AG04449 (cell line): Measurements from ENCODE around the gene ARHGAP4.

Experiments
- CTCF ChIA-PET: fragments of 350-600 bp; formaldehyde crosslinking; extraction: SDS; loops from one replicate; lab custom pipeline; 2021; ENCODE audit warnings: antibody characterized with exemption; lab: Yijun Ruan, JAX
- POLR2A ChIA-PET: fragments of 400-600, 350-600 bp; formaldehyde crosslinking; extraction: SDS; loops from one replicate; lab custom pipeline; 2020; ENCODE audit warnings: antibody characterized with exemption, inconsistent platforms; lab: Yijun Ruan, JAX
- DNase-seq: peaks from one replicate; pipeline ENCODE4 v3.0.0-alpha.2; 2010; ENCODE audit warnings: low read depth, low spot score
- H3K4me3 ChIP-seq: 2 replicates; pipeline ENCODE4 v1.5.1; 2011; ENCODE audit warnings: low read depth, mild to moderate bottlenecking, control low read depth, low read length
- CTCF ChIP-seq: IDR thresholded peaks from one replicate; pipeline ENCODE4 v1.5.1; 2011; ENCODE audit warnings: mild to moderate bottlenecking, moderate library complexity, low read length, control low read depth, inconsistent platforms; ENCODE audit not compliant: insufficient read depth; ENCODE audit errors: missing control alignments

ARHGAP4 gene

DNA sequence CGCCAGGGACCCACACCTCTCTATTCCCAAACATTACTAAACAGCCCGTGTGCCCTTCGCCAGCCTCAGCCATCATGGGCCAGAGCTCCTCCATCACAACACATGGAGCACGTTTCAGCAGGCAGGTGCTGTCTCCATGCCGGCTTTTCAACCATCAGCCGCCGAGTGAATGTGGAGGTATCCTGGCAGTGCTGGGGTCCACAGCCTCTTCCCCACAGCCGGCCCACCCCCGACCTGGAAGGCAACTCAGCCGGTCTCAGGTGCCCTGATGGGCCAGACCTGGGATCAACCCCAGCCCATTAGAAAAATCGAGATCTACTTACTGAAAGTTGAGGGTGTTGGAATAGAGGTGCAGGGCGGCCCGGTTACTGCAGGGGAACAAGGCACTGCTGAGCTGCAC lies 5.7 kb upstream of the ARHGAP4 start:
- CTCF ChIA-PET: interaction anchor here (1.0 to 1.5 kb wide), 2 partner anchors 22 to 168 kb away, joined by 3 to 6 read pairs; partner anchors contain the start of gene PLXNB3

DNA sequence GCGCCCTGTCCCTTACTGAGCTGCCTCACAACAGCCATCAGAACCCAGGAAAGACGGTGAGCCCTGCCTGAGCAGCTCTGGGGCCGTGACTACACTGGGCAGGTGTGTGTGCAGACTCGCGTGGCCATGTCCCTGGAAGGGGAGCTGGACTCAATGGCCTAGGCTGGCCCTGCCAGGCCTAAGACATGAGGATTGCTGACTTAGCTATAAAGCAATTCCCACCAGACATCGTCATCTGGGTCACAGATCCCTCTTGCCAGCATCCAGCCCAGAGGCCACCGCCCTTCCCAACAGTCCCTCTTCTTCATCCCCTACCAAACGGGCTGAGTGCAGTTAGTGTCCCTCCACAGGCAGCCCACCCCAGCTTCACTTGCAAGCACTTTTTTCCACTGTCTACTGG lies 5.1 kb upstream of the ARHGAP4 start:
- POLR2A ChIA-PET: no interaction called here
- H3K4me3 ChIP-seq: no peak overlapping the region
- CTCF ChIA-PET: interaction anchor here (1.0 kb wide), 1 partner anchor 23 kb away, joined by 3 read pairs; no protein-coding TSS in a partner anchor
- TF ChIP-seq CTCF: no peak
- DNase-seq: no peak

More for the DNA sequence above, 5.7 kb upstream of the ARHGAP4 start:
- DNase-seq: no peak
- H3K4me3 ChIP-seq: no peak overlapping the region
- no peak for TF ChIP-seq CTCF
- POLR2A ChIA-PET: no interaction called here

DNA sequence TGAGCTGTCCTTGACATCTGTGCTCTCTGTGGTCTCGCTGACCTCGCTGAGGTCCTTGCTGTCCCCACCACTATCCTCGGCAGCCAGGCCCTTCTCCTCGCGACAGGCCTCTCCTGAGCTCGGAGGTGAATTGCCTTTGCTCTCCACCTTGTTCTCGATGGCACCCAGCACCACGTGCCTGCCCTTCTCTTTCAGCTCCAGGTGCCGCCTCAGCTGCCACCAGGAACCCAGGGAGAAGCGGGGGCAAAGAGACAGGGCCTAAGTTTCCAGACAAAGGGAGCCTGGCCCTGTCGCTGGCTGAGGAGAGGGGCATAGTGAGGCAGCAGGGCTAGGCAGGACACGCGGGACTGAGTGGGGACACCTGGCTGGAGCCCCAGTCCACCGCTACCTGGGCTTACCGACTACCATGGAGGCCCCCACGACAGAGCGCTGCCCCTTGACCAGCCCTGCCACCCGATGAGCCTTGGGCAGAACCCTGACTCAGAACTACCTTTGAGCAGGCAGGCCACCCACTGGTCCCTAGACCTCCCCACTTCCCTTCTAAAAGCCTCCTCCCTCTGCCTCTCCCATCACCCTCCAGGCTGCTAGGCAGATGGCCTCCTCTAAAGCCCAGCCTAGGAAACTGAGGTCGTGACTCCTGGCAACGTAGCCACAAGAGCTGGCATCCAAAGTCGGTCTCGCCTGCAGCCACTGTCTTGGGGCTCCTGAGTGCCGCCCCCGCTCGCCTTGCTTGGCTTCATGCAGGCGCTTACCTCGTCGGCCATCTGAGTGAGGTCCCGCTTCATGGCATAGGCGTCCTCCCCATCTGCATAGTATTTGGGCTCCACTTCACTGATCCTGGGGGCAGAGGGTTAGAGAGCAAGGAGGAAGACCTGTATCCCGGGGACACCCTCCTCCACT lies 4.2 kb upstream of the ARHGAP4 start:
- DNase-seq: no peak
- ChIA-PET POLR2A (no interaction called here), CTCF (interaction anchor here (1.0 to 2.7 kb wide), 3 partner anchors 16 to 166 kb away, joined by 3 to 8 read pairs (median 4); partner anchors contain the start of gene PLXNB3)
- no peak for TF ChIP-seq CTCF
- H3K4me3 ChIP-seq: no peak overlapping the region

GRCh38 chrX:153929576-153929975 lies 3.5 kb upstream of the ARHGAP4 start:
- no peak overlapping the region for H3K4me3 ChIP-seq
- DNase-seq: no peak
- POLR2A ChIA-PET: no interaction called here
- CTCF ChIA-PET: interaction anchor here (1.7 to 2.7 kb wide), 2 partner anchors 17 to 165 kb away, joined by 4 to 8 read pairs; partner anchors contain the start of gene PLXNB3
- no peak for TF ChIP-seq CTCF

DNA sequence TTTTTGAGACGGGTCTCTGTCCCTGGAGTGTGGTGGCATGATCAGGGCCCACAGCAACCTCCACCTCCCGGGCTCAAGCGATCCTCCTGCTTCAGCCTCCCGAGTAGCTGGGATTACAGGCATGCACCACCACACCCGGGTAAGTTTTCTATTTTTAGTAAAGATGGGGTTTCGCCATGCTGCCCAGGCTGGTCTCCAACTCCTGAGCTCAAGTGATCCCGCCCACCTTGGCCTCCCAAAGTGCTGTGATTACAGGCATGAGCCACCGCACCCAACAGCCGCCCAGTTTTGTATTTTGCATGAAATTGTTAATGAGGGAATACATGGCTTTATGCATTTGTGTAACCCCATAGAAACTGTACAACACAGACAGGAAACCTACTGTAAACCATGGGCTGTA lies 2.8 kb upstream of the ARHGAP4 start:
- DNase-seq: no peak
- TF ChIP-seq CTCF: no peak
- ChIA-PET POLR2A (interaction anchor here (1.4 to 2.0 kb wide), 2 partner anchors 135 to 163 kb away, joined by 5 to 9 read pairs; partner anchors contain the start of genes IDH3G and SSR4), CTCF (interaction anchor here (0.7 to 2.7 kb wide), 6 partner anchors 18 to 423 kb away, joined by 3 to 8 read pairs (median 4); partner anchors contain the start of gene PLXNB3)
- H3K4me3 ChIP-seq: no peak overlapping the region
